Neural crest cell (in vitro differentiated cells): Measurements from ENCODE around the gene RASGRF2. TPM values are rescaled to one million over a fixed set of nuclear protein-coding genes. Genes with fewer than 3 reads are reported as not detected.

Source experiments
- DNase-seq: peaks from one replicate; pipeline ENCODE4 v3.0.0; 2021; ENCODE audit warnings: low read depth, mixed read lengths, low spot score
- H3K27ac Mint-ChIP-seq: one replicate; pipeline ENCODE4 v1.8.0; 2021; ENCODE audit warnings: mild to moderate bottlenecking, mixed read lengths; ENCODE audit not compliant: unreplicated experiment
- H3K27me3 Mint-ChIP-seq: 2 replicates; pipeline ENCODE4 v1.8.0; 2021; ENCODE audit warnings: low read depth, mild to moderate bottlenecking, mixed read lengths
- H3K36me3 Mint-ChIP-seq: 2 replicates; pipeline ENCODE4 v1.8.0; 2021; ENCODE audit warnings: low read depth, mild to moderate bottlenecking, mixed read lengths
- H3K4me1 Mint-ChIP-seq: 2 replicates; pipeline ENCODE4 v1.8.0; 2021; ENCODE audit warnings: mixed read lengths
- H3K4me3 Mint-ChIP-seq: one replicate; pipeline ENCODE4 v1.8.0; 2021; ENCODE audit warnings: mild to moderate bottlenecking, mixed read lengths
- H3K9me3 Mint-ChIP-seq: 2 replicates; pipeline ENCODE4 v1.8.0; 2021; ENCODE audit warnings: mixed read lengths
- CTCF ChIP-seq: fragments of 200-600 bp; sonication (generic); conservative IDR thresholded peaks from 2 replicates; pipeline ENCODE4 v1.5.0; 2021; ENCODE audit warnings: antibody characterized with exemption, mild to moderate bottlenecking
- total RNA-seq: library from RNA; stranded (reverse); gene quantifications from 2 replicates; pipeline ENCODE4 v1.2.1, GENCODE V29; 2021

RASGRF2 gene
- total RNA-seq, 1 donor from 2014 or later = 0.19 TPM

DNA sequence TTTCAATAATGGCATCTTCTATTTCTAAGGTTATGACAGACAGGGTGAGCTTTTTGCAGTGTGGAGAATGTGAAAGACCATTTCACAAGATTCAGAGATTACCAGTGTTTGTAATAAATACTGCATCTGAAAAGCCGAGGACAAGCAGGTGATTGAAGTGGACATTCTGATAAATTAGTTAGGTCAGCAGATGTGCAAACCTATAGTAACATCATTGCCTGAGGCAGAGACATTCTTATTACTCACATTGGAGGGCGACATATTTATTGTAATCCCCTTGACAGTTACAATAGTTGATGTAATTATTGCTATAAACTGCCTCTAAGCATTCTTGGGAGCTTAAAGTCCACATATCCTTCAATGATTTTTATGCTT lies 3.3 kb downstream of the RASGRF2 start:
- no peak for DNase-seq
- Mint-ChIP-seq H3K4me1 (peaks cover 18% of the 10 kb centered on the region), H3K27me3 (peaks cover 79% of the 10 kb centered on the region), H3K4me3 (no peak overlapping the region), H3K27ac (no peak overlapping the region), H3K9me3 (no peaks in the 10 kb centered on the region), H3K36me3 (peaks cover 5% of the 10 kb centered on the region)
- TF ChIP-seq CTCF = no peak

DNA sequence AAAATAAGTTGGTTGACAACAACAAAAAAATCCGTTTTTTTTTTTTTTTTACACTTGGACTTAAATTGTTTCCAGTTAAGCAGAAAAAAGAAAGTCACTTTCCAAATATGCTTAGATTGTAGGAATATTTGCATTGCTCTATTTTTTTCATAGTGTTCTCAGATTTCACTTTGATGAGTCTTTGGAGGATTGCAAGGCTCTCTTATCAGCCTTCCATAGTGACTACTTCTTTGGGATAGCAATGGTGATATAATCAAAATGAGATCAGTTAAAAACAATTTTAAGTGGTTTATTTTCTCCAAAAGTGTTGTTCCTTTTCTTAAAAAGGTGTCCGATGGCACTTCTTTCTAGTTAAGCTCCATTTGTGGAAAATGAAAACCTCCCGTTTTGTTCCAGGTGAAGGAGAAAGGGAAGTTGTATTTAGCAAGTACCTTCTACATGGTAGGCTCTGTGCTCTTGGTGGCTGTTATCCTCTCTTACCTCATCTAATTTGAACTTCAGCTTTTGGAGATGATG lies 3.9 kb downstream of the RASGRF2 start:
- Mint-ChIP-seq H3K4me3 (no peak overlapping the region), H3K27me3 (peaks cover 74% of the 10 kb centered on the region), H3K4me1 (peaks cover 18% of the 10 kb centered on the region), H3K27ac (no peak overlapping the region), H3K9me3 (no peaks in the 10 kb centered on the region), H3K36me3 (peaks cover 5% of the 10 kb centered on the region)
- TF ChIP-seq CTCF = no peak
- no peak for DNase-seq

GRCh38 chr5:80964491-80964890 lies 4.3 kb downstream of the RASGRF2 start:
- TF ChIP-seq CTCF = no peak
- no peak overlapping the region for H3K27ac Mint-ChIP-seq
- H3K4me3 Mint-ChIP-seq = no peak overlapping the region
- peaks cover 69% of the 10 kb centered on the region for H3K27me3 Mint-ChIP-seq
- DNase-seq = no peak
- H3K4me1 Mint-ChIP-seq = peaks cover 16% of the 10 kb centered on the region
- H3K9me3 Mint-ChIP-seq = no peaks in the 10 kb centered on the region
- peaks cover 2% of the 10 kb centered on the region for H3K36me3 Mint-ChIP-seq

- no peaks in the 10 kb centered on the region for H3K9me3 Mint-ChIP-seq
- H3K27ac Mint-ChIP-seq = no peak overlapping the region
- TF ChIP-seq CTCF = no peak
- no peaks in the 10 kb centered on the region for H3K36me3 Mint-ChIP-seq
- no peak overlapping the region for H3K4me3 Mint-ChIP-seq
- H3K4me1 Mint-ChIP-seq = peaks cover 12% of the 10 kb centered on the region
- H3K27me3 Mint-ChIP-seq = peaks cover 65% of the 10 kb centered on the region
- DNase-seq = no peak
Measured at GRCh38 chr5:80964919-80965318, 4.8 kb downstream of the RASGRF2 start.

- H3K27me3 Mint-ChIP-seq = peaks cover 44% of the 10 kb centered on the region
- no peak for TF ChIP-seq CTCF
- no peak for DNase-seq
- H3K4me1 Mint-ChIP-seq = no peaks in the 10 kb centered on the region
- H3K27ac Mint-ChIP-seq = no peak overlapping the region
- no peak overlapping the region for H3K4me3 Mint-ChIP-seq
- peaks cover 5% of the 10 kb centered on the region for H3K9me3 Mint-ChIP-seq
- no peaks in the 10 kb centered on the region for H3K36me3 Mint-ChIP-seq
Measured at GRCh38 chr5:80967500-80968181, 7.5 kb downstream of the RASGRF2 start.
